ENCODE results near the gene GIT1. TPM values are rescaled to one million over a fixed set of nuclear protein-coding genes. Genes with fewer than 3 reads are reported as not detected.
A peak's percentile ranks its signal among the peaks of the same experiment; 100 is the strongest.

The GIT1 gene
- total and polyA plus RNA-seq, 2 experiments from 2014 or later, result 15.9 to 60.9 TPM

DNA sequence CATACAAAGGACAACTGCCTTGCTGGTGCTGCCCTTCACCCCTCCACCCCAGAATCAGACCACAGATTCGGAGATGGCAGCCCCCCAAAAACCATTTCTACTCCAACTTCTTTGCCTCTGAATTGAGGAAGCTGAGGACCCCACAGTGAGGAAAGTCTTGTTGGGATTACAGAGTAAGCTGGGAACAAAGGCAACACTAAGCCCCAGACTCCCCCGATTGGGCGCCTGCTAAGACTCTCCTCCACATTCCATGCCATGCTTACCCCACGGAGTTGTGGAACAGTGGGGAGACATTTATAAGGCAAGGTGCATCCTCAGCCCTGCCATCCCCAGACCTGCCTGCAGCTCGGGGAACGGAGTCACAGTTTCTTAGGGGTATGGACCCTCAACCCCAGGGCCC lies 1.9 kb downstream of the GIT1 start:
- peaks cover 42% of the 10 kb centered on the region for H3K4me1 ChIP-seq (ENCODE audit: insufficient read depth)
- peaks cover 50% of the 10 kb centered on the region for H3K4me1 Mint-ChIP-seq

More for the DNA sequence above, 1.9 kb downstream of the GIT1 start:
- Mint-ChIP-seq H3K36me3 (ENCODE audit: low read depth) (peaks cover 12% of the 10 kb centered on the region), H3K27me3 (ENCODE audit: insufficient read depth, low read depth, poor library complexity) (peaks cover 29% of the 10 kb centered on the region), H3K9me3 (no peaks in the 10 kb centered on the region), H3K27ac (no peak overlapping the region), H3K4me3 (peak overlapping the region; percentile 81; the same call in 2 of the 3 replicates)
- ATAC-seq (no peak), DNase-seq (ENCODE audit: low spot score) (no peak)
- no peaks in the 10 kb centered on the region for H3K36me3 ChIP-seq (ENCODE audit: insufficient read depth)
- H2AFZ ChIP-seq, result no peak overlapping the region
- peaks cover 12% of the 10 kb centered on the region for H3K27me3 ChIP-seq (ENCODE audit: insufficient read depth)
- TF ChIP-seq NANOG (IDR thresholded peaks at IDR 0.05; ENCODE audit: borderline replicate concordance), result no peak
- no peak for TF ChIP-seq STAT1 (IDR thresholded peaks at IDR 0.05; ENCODE audit: unreplicated experiment)
- no peak for TF ChIP-seq ZNF114 (CRISPR knock-in tag; IDR thresholded peaks at IDR 0.05)
- no peak for TF ChIP-seq ZNF331 (CRISPR knock-in tag; IDR thresholded peaks at IDR 0.05; ENCODE audit: low read depth)
- TF ChIP-seq ZNF462 (CRISPR knock-in tag; IDR thresholded peaks at IDR 0.05), result no peak
- no peak for TF ChIP-seq EZH2phosphoT487 (IDR thresholded peaks at IDR 0.05; ENCODE audit: unreplicated experiment)
- no peak for TF ChIP-seq POLR2AphosphoS5 (IDR thresholded peaks at IDR 0.05; ENCODE audit: low read depth)
- TF ChIP-seq CREB1 (CRISPR knock-in tag; IDR thresholded peaks at IDR 0.05; ENCODE audit: low read depth), result no peak
- TF ChIP-seq, protein P1, sequence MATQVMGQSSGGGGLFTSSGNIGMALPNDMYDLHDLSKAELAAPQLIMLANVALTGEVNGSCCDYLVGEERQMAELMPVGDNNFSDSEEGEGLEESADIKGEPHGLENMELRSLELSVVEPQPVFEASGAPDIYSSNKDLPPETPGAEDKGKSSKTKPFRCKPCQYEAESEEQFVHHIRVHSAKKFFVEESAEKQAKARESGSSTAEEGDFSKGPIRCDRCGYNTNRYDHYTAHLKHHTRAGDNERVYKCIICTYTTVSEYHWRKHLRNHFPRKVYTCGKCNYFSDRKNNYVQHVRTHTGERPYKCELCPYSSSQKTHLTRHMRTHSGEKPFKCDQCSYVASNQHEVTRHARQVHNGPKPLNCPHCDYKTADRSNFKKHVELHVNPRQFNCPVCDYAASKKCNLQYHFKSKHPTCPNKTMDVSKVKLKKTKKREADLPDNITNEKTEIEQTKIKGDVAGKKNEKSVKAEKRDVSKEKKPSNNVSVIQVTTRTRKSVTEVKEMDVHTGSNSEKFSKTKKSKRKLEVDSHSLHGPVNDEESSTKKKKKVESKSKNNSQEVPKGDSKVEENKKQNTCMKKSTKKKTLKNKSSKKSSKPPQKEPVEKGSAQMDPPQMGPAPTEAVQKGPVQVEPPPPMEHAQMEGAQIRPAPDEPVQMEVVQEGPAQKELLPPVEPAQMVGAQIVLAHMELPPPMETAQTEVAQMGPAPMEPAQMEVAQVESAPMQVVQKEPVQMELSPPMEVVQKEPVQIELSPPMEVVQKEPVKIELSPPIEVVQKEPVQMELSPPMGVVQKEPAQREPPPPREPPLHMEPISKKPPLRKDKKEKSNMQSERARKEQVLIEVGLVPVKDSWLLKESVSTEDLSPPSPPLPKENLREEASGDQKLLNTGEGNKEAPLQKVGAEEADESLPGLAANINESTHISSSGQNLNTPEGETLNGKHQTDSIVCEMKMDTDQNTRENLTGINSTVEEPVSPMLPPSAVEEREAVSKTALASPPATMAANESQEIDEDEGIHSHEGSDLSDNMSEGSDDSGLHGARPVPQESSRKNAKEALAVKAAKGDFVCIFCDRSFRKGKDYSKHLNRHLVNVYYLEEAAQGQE (IDR thresholded peaks at IDR 0.05; ENCODE audit: unreplicated experiment), result no peak
- TF ChIP-seq, protein P2, sequence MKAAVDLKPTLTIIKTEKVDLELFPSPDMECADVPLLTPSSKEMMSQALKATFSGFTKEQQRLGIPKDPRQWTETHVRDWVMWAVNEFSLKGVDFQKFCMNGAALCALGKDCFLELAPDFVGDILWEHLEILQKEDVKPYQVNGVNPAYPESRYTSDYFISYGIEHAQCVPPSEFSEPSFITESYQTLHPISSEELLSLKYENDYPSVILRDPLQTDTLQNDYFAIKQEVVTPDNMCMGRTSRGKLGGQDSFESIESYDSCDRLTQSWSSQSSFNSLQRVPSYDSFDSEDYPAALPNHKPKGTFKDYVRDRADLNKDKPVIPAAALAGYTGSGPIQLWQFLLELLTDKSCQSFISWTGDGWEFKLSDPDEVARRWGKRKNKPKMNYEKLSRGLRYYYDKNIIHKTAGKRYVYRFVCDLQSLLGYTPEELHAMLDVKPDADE (IDR thresholded peaks at IDR 0.05), result no peak
- no peak for TF ChIP-seq CTCF (conservative IDR thresholded peaks at IDR 0.05; ENCODE audit: low read depth in 2 of 2)
- TF ChIP-seq JUNB (IDR thresholded peaks at IDR 0.05; ENCODE audit: unreplicated experiment), result no peak
- TF ChIP-seq EZH2 (IDR thresholded peaks at IDR 0.05; ENCODE audit: low read depth, unreplicated experiment), result no peak
- H3K27ac ChIP-seq (ENCODE audit: low read depth), result no peak overlapping the region
- H3F3A ChIP-seq (replicated peaks; ENCODE audit: low read depth), result peaks cover 14% of the 10 kb centered on the region
- H4K20me1 ChIP-seq (replicated peaks; ENCODE audit: insufficient read depth), result peaks cover 17% of the 10 kb centered on the region
- H3K4me3 ChIP-seq, result peak overlapping the region; percentile 82; the same call in 1 of the 2 replicates
- peaks cover 44% of the 10 kb centered on the region for H3K79me2 ChIP-seq (replicated peaks; ENCODE audit: insufficient read depth)
- no peaks in the 10 kb centered on the region for H3K9me2 ChIP-seq (ENCODE audit: insufficient read depth)
- peak overlapping the region; percentile 99 for H3K4me2 ChIP-seq

Measured in GM23338 (cell line).